PC-9 (cell line): Measurements from ENCODE around the gene COPG1. TPM values are rescaled to one million over a fixed set of nuclear protein-coding genes. Genes with fewer than 3 reads are reported as not detected.

Experiments used
- BruUV-seq: library from RNA; stranded (reverse); fragments of 400-500 nt; replicated peaks from 2 replicates; lab custom pipeline; 2021; lab: Mats Ljungman, UMichigan
- CTCF ChIA-PET: fragments of 300-600 bp; sonication (Branson Sonifier 250); formaldehyde crosslinking; loops from one replicate; lab custom pipeline; 2022; ENCODE audit warnings: antibody characterized with exemption; lab: Charles Lee
- POLR2A ChIA-PET: fragments of 300-600 bp; sonication (Branson Sonifier 250); formaldehyde crosslinking; loops from one replicate; lab custom pipeline; 2022; ENCODE audit warnings: antibody characterized with exemption; ENCODE audit not compliant: unreplicated experiment; lab: Charles Lee
- DNase-seq, 2 experiments: peaks; one replicate each; pipeline versions ENCODE4 v3.0.0 to v3.0.0-alpha.2; 2015 to 2022; ENCODE audit warnings: mixed read lengths in 1 of 2
- H2AFZ ChIP-seq: fragments of 200-600 bp; sonication (generic); 2 replicates; pipeline ENCODE4 v1.8.1; 2017; ENCODE audit warnings: antibody characterized with exemption
- H3F3A ChIP-seq: fragments of 200-600 bp; sonication (generic); 2 replicates; pipeline ENCODE4 v1.8.1; 2017; ENCODE audit warnings: antibody characterized with exemption, mild to moderate bottlenecking, low read depth; ENCODE audit not compliant: insufficient read depth
- H3K27ac ChIP-seq: fragments of 200-600 bp; sonication (generic); 2 replicates; pipeline ENCODE4 v1.6.1; 2016; ENCODE audit warnings: mixed run types
- H3K27me3 ChIP-seq: fragments of 200-600 bp; sonication (generic); 2 replicates; pipeline ENCODE4 v1.6.1; 2016; ENCODE audit warnings: low read depth, mixed run types; ENCODE audit not compliant: insufficient read depth
- H3K36me3 ChIP-seq: fragments of 200-600 bp; sonication (generic); 2 replicates; pipeline ENCODE4 v1.6.1; 2016; ENCODE audit warnings: low read depth, mixed run types
- H3K4me1 ChIP-seq: fragments of 200-600 bp; sonication (generic); replicated peaks from 2 replicates; pipeline ENCODE4 v1.6.1; 2016; ENCODE audit warnings: mixed run types; ENCODE audit not compliant: insufficient read depth
- H3K4me2 ChIP-seq: fragments of 200-600 bp; sonication (generic); 2 replicates; pipeline ENCODE4 v1.6.1; 2017; ENCODE audit warnings: mixed run types
- H3K4me3 ChIP-seq: fragments of 200-600 bp; sonication (generic); 2 replicates; pipeline ENCODE4 v1.6.1; 2016; ENCODE audit warnings: mixed run types
- H3K79me2 ChIP-seq: fragments of 200-600 bp; sonication (generic); 2 replicates; pipeline ENCODE4 v1.6.1; 2017; ENCODE audit warnings: low read depth, mixed run types
- H3K9me2 ChIP-seq: fragments of 200-600 bp; sonication (generic); 2 replicates; pipeline ENCODE4 v1.8.1; 2017; ENCODE audit warnings: mild to moderate bottlenecking; ENCODE audit not compliant: insufficient read depth
- H3K9me3 ChIP-seq: fragments of 200-600 bp; sonication (generic); 2 replicates; pipeline ENCODE4 v1.8.1; 2016; ENCODE audit warnings: low read depth; ENCODE audit not compliant: insufficient read depth
- H4K20me1 ChIP-seq: fragments of 200-600 bp; sonication (generic); 2 replicates; pipeline ENCODE4 v1.8.1; 2017; ENCODE audit not compliant: insufficient read depth
- CTCF ChIP-seq: fragments of 200-600 bp; sonication (generic); conservative IDR thresholded peaks from 2 replicates; pipeline ENCODE4 v1.6.1; 2017; ENCODE audit warnings: mixed run types, antibody characterized with exemption, mild to moderate bottlenecking, moderate library complexity
- EZH2 ChIP-seq: fragments of 200-600 bp; sonication (generic); IDR thresholded peaks from 2 replicates; pipeline ENCODE4 v1.8.0; 2017; ENCODE audit warnings: antibody characterized with exemption, low read depth
- intact Hi-C: fragments of 100-400 bp; cut with micrococcal nuclease; formaldehyde crosslinking; loops from one replicate; pipeline ENCODE4 v1.10.0; 2022; ENCODE audit not compliant: unreplicated experiment
- total RNA-seq: library from RNA; stranded (reverse); gene quantifications from 2 replicates; pipeline ENCODE4 v1.2.3, GENCODE V29; 2021

COPG1 gene
- total RNA-seq, 1 experiment from 2014 or later: 212 TPM

DNA sequence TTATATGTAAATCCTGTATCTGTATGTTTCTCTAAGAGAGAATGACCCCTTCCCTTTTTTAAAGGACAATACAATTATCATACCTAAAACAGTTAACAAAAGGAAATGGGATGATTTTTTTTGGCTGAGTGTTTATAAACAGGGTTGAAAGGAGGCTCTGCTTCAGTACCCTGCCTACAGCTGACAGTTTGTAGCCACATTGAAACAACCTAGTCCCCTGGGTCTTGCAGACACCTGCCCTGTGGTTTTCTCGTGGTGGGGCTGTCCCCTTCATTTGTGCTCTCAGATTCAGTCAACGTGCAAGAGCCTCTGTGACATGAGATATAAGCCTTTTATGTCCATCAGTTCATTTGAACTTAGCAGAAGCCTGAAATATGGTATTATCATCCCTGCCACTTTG, 27.0 kb downstream of the COPG1 start:
- TF ChIP-seq EZH2 (no peak), CTCF (no peak)
- H3K27ac ChIP-seq: no peak overlapping the region
- POLR2A ChIA-PET: no interaction called here
- peaks cover 38% of the 10 kb centered on the region for H3F3A ChIP-seq
- no peak overlapping the region for H3K4me2 ChIP-seq
- CTCF ChIA-PET: interaction anchor here (0.6 kb wide), 1 partner anchor 75 kb away, joined by 5 read pairs; no protein-coding TSS in a partner anchor
- no peaks in the 10 kb centered on the region for H3K9me2 ChIP-seq
- H4K20me1 ChIP-seq: 0 out of 2 replicates have a peak, but pooled peaks cover 4% of the 10 kb centered on the region
- no peaks in the 10 kb centered on the region for H3K27me3 ChIP-seq
- H3K4me3 ChIP-seq: no peak overlapping the region
- DNase-seq: no peak
- no peaks in the 10 kb centered on the region for H3K9me3 ChIP-seq
- no TSS peak for BruUV-seq
- intact Hi-C loops: loop anchor here (5.0 kb wide), 1 partner anchor 36 kb away; no protein-coding TSS in a partner anchor
- H3K36me3 ChIP-seq: peaks cover 29% of the 10 kb centered on the region
- no peak overlapping the region for H2AFZ ChIP-seq
- H3K4me1 ChIP-seq: peaks cover 18% of the 10 kb centered on the region
- peaks cover 11% of the 10 kb centered on the region; the same call in 1 of the 2 replicates for H3K79me2 ChIP-seq

- intact Hi-C loops: loop anchor here (5.0 kb wide), 1 partner anchor 34 kb away; no protein-coding TSS in a partner anchor
- Histone ChIP-seq H3K27me3 (no peaks in the 10 kb centered on the region), H3F3A (peaks cover 38% of the 10 kb centered on the region), H3K9me2 (no peaks in the 10 kb centered on the region), H3K4me2 (peak overlapping the region; percentile 89), H2AFZ (no peak overlapping the region), H3K4me3 (peak overlapping the region; percentile 80; the same call in 1 of the 2 replicates), H3K4me1 (peaks cover 18% of the 10 kb centered on the region), H3K9me3 (no peaks in the 10 kb centered on the region), H3K79me2 (peaks cover 11% of the 10 kb centered on the region; the same call in 1 of the 2 replicates), H3K36me3 (peaks cover 24% of the 10 kb centered on the region; the same call in 1 of the 2 replicates), H4K20me1 (0 out of 2 replicates have a peak, but pooled peaks cover 4% of the 10 kb centered on the region), H3K27ac (peak overlapping the region; percentile 58)
- TF ChIP-seq CTCF: no peak
- TF ChIP-seq EZH2: no peak
- ChIA-PET POLR2A (interaction anchor here (0.7 kb wide), 1 partner anchor 149 kb away, joined by 3 read pairs; no protein-coding TSS in a partner anchor), CTCF (no interaction called here)
- BruUV-seq: no TSS peak
- no peak for DNase-seq
Observed at GRCh38 chr3:129277829-129278271, 28.4 kb downstream of the COPG1 start.

GRCh38 chr3:129278439-129278965, 29.1 kb downstream of the COPG1 start, which contains the start of gene HMCES:
Gene HMCES (plus strand): TSS chr3:129278870. CDS start chr3:129279733, 863 bp downstream.
- peak within 1 kb of the TSS; percentile 58 for H3K27ac ChIP-seq
- H3K79me2 ChIP-seq: peaks cover 11% of the 10 kb centered on the region; the same call in 1 of the 2 replicates
- TF ChIP-seq EZH2: no peak
- TF ChIP-seq CTCF: no peak
- no peaks in the 10 kb centered on the region for H4K20me1 ChIP-seq
- ChIA-PET CTCF (no interaction called here), POLR2A (interaction anchor here (0.7 kb wide), 1 partner anchor 150 kb away, joined by 3 read pairs; no protein-coding TSS in a partner anchor)
- H3K36me3 ChIP-seq: peaks cover 24% of the 10 kb centered on the region; the same call in 1 of the 2 replicates
- BruUV-seq: no TSS peak
- DNase-seq: peak; percentile 69 to 97
- H2AFZ ChIP-seq: peak within 1 kb of the TSS; percentile 94
- peak within 1 kb of the TSS; percentile 89 for H3K4me2 ChIP-seq
- H3K4me1 ChIP-seq: peaks cover 18% of the 10 kb centered on the region
- H3K9me3 ChIP-seq: no peaks in the 10 kb centered on the region
- H3K27me3 ChIP-seq: no peaks in the 10 kb centered on the region
- H3K9me2 ChIP-seq: no peaks in the 10 kb centered on the region
- H3F3A ChIP-seq: peaks cover 32% of the 10 kb centered on the region
- intact Hi-C loops: loop anchor here (5.0 kb wide), 1 partner anchor 34 kb away; no protein-coding TSS in a partner anchor
- H3K4me3 ChIP-seq: peak within 1 kb of the TSS; percentile 80
